AG08396 (cell line): ENCODE measurements around the gene SLC39A8.

Experiments used
- DNase-seq: peaks from one replicate; pipeline ENCODE4 v3.0.0; 2012; ENCODE audit warnings: low spot score, mixed read lengths

The SLC39A8 gene

DNA sequence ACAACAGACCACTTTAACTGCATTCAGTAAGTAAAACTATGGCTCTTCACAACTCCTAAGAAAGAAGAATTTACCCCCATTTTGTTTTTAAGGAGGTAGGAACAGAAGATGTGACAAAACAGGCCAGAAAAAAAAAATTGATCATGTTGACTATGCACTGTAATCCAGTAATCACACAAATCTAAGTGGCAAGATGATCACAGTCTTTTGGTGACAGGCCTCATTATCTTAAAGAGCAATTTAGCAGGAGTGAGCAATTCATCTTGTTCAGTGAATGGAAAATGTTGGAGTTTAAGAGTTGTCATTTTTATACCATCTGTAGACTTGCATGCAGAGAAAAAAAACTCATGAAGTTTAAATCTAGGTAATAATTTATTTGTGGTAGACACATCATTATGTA is 115.1 kb downstream of the SLC39A8 start:
- DNase-seq: no peak

DNA sequence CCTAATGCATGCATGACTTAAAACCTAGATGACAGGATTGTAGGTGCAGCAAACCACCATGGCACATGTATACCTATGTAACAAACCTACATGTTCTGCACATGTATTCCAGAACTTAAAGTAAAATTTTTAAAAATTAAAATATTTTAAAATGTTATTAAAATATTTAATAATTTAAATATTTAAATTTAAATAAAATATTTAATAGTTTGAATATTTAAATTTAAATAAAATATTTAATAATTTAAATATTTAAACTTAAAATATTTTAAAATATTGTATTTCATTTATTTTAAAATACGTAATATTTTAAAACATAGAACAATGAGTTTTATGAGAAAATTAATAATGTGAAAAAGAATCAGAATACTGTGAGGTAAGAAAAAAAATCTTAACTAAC is 117.9 kb downstream of the SLC39A8 start:
- no peak for DNase-seq

DNA sequence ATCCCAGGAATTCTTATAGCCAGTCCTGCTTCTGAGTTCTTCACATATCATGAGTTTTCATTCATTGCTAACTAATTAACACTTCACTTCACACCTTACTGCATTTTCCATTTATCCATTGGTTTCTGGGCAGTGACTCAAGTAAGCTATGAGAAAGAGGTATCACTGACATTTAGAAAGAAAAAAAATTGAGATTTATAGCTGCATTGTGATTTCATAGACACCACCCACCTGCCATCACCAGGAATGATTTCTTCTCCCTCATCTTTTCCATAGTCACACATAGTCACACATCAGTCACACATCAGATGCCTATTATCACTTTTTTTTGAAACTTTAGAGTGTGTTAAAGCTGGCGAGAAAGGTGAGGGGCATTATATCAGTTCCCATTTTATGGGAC is 121.8 kb downstream of the SLC39A8 start:
- no peak for DNase-seq

- DNase-seq: no peak
Measured at GRCh38 chr4:102222838-102223409, 122.4 kb downstream of the SLC39A8 start.

DNA sequence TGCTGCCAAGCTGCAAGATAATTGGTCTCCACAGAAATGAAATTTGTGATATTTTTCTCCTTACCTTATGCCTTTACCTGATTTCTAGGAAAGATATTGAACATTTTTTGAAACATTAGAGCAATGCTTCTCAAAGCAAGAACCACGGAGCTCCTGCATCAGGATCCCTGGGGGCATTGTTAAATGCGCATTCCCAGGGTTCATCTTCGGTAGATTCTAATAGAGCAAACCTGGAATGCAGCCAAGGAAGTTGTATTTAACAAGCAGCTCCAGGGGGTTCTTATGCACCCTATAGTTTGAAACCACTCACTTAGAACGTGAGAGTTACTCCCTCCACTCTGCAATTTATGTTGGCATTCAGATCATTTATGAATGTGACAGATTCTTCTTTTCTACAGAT is 126.2 kb downstream of the SLC39A8 start:
- no peak for DNase-seq

GRCh38 chr4:102218656-102219055 is 126.6 kb downstream of the SLC39A8 start:
- DNase-seq: no peak

DNA sequence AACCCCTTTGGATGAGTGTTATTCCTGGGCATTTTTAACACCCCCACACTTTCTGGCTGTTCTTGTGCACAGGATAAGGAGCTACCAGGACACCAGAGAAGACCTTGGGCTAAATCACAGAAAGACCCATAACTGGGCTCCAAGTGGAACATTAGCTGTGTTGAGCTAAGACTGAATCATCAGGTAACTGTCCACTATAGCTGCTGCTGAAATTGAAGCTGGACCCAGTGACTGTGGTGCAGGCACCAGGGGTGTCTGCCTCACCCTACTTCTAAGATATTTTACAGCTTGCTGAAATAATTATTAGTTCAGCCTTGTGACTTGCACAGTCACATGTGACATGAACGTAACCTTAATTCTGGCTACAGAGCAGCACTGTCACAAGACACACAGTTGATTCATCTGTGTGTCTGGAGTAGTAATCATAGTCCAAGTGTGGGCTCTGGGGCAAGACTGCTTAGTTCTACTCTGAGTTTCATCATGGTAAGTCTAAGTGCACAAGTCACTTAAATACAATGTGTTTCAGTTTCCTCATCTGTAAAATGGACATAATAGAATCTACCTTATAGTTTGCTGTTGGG is 127.4 kb downstream of the SLC39A8 start:
- DNase-seq: no peak

GRCh38 chr4:102217345-102217744 is 127.9 kb downstream of the SLC39A8 start:
- no peak for DNase-seq

DNA sequence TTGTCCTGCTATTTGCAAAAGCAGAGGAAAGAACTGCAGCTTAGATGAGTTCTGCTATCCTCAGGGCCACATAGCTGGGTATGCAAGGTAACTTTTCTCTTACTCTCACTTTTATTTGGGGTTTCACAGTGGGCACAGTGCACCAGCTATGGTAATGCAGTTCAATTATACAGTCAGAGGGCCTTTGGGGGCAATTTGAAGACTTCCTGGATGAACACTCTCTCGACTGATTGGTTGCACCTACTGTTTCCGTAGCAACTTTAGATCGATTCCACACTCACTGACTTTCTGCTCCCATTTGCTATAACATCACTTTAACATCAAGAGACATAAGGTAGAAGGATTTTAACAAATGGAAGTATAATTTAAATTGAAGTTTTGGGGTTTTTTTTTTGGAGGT is 128.6 kb downstream of the SLC39A8 start:
- DNase-seq: no peak

DNA sequence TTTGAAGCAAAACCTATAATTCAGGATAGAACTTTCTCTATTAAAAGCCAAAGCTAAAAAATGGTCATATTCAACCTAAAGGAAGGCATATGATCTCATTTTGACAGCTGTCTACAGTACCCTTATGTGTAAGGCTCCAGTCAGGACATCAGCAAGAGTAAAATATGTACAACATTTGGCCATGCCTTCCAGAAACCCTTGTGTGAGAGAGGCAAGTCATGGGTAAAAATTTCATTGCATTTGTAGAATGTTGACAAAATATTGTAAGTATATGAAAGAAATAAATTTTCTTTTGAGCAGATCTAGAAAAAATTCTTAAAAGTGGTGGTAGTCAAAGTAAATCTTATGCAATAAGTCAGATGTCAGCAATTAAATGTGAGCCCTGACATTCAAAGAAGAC is 132.3 kb downstream of the SLC39A8 start:
- DNase-seq: no peak
